HPDE6-E6E7 (cell line): ENCODE measurements around the gene FOLR2.
"Not testable (repeated sequence)": the region's sequence is repeated elsewhere in the genome, so short reads cannot be mapped to it uniquely, and the experiment has no call there.

Experiments used
- DNase-seq: peaks from one replicate; pipeline ENCODE4 v3.0.0; 2011; ENCODE audit warnings: missing footprints; ENCODE audit errors: extremely low spot score

FOLR2 gene

GRCh38 chr11:72216638-72217037, at the start of gene FOLR2:
TSS of gene FOLR2 (plus strand) at chr11:72216794. CDS start at chr11:72218585, 1,791 bp downstream.
- no peak for DNase-seq

- not testable (repeated sequence) for DNase-seq
Measured at GRCh38 chr11:72169046-72169555, 47.5 kb upstream of the FOLR2 start.

GRCh38 chr11:72169754-72170153, 46.8 kb upstream of the FOLR2 start:
- not testable (repeated sequence) for DNase-seq

GRCh38 chr11:72172043-72172442, 44.6 kb upstream of the FOLR2 start:
- not testable (repeated sequence) for DNase-seq

- DNase-seq = no peak
Measured at GRCh38 chr11:72173291-72173690, 43.3 kb upstream of the FOLR2 start.

- peak; percentile 41 for DNase-seq
Measured at GRCh38 chr11:72174302-72175070, 42.1 kb upstream of the FOLR2 start.

GRCh38 chr11:72177656-72178055, 38.9 kb upstream of the FOLR2 start:
- no peak for DNase-seq

- no peak for DNase-seq
Measured at GRCh38 chr11:72179049-72179803, 37.4 kb upstream of the FOLR2 start.

- no peak for DNase-seq
Measured at GRCh38 chr11:72179804-72180396, 36.7 kb upstream of the FOLR2 start.

- peak; percentile 48 for DNase-seq
Measured at GRCh38 chr11:72180892-72181552, 35.6 kb upstream of the FOLR2 start.

GRCh38 chr11:72181553-72181958, 35.0 kb upstream of the FOLR2 start:
- peak; percentile 26 for DNase-seq

GRCh38 chr11:72188267-72188666, 28.3 kb upstream of the FOLR2 start:
- no peak for DNase-seq

- no peak for DNase-seq
Measured at GRCh38 chr11:72189455-72190250, 26.9 kb upstream of the FOLR2 start.

GRCh38 chr11:72190631-72191071, 25.9 kb upstream of the FOLR2 start:
- no peak for DNase-seq

GRCh38 chr11:72191961-72192381, 24.6 kb upstream of the FOLR2 start, which contains the start of gene FOLR1:
TSS of gene FOLR1 (plus strand) at chr11:72192140. CDS start at chr11:72192174, 34 bp downstream.
- no peak for DNase-seq

GRCh38 chr11:72195518-72196270, 20.9 kb upstream of the FOLR2 start:
- DNase-seq = no peak

GRCh38 chr11:72201445-72201844, 15.1 kb upstream of the FOLR2 start:
- not testable (repeated sequence) for DNase-seq

- no peak for DNase-seq
Measured at GRCh38 chr11:72202571-72202970, 14.0 kb upstream of the FOLR2 start.

- no peak for DNase-seq
Measured at GRCh38 chr11:72203163-72203562, 13.4 kb upstream of the FOLR2 start.

- no peak for DNase-seq
Measured at GRCh38 chr11:72204886-72205285, 11.7 kb upstream of the FOLR2 start.
